Sciatic nerve (tissue), 2 donors: Measurements from ENCODE around the gene KLHL24. TPM values are rescaled to one million over a fixed set of nuclear protein-coding genes. Genes with fewer than 3 reads are reported as not detected.
"Not testable (repeated sequence)": the region's sequence is repeated elsewhere in the genome, so short reads cannot be mapped to it uniquely, and the experiment has no call there.

ENCODE experiments used
- ATAC-seq: fragments of 200-7000 bp; cut with Tn5 transposase; one replicate; pipeline ENCODE4 v1.9.1; 2020; ENCODE audit warnings: mild to moderate bottlenecking, moderate library complexity
- DNase-seq: peaks from one replicate; pipeline ENCODE4 v3.0.0-alpha.2; 2020; ENCODE audit warnings: low spot score
- intact Hi-C: fragments of 100-400 bp; cut with DNase I; formaldehyde crosslinking; loops from one replicate; pipeline ENCODE4 v1.14.2; 2022
- total RNA-seq: library from RNA; stranded (reverse); fragmentation: NEBNext Ultra II Directional; extraction: Animal tissue kit (Norgen Biotek cat#: 25700); gene quantifications from one replicate; pipeline ENCODE4 v1.2.1, GENCODE V29; 2021
- donor health status: DM: no; HTN: no; CAD: no.
- donor health status: DM: no; HTN: no; CAD: no.

Gene KLHL24
- total RNA-seq, 1 donor from 2014 or later = 70.9 TPM

- ATAC-seq, intact Hi-C loops, DNase-seq: not testable (repeated sequence)
These were observed 2.7 kb upstream of the KLHL24 start for GRCh38 chr3:183632725-183633124.

- ATAC-seq = no peak
- no peak for DNase-seq
- intact Hi-C loops = no loop called here
These were observed 716 bp upstream of the KLHL24 start for GRCh38 chr3:183634707-183635106.

GRCh38 chr3:183635107-183635430 lies 354 bp upstream of the KLHL24 start:
- intact Hi-C loops = no loop called here

GRCh38 chr3:183636221-183637105 lies 1.0 kb downstream of the KLHL24 start:
- DNase-seq (peak; percentile 94), ATAC-seq (peak; percentile 89)
- intact Hi-C loops = no loop called here

More at GRCh38 chr3:183635107-183635430, 354 bp upstream of the KLHL24 start:
- DNase-seq (no peak), ATAC-seq (peak; percentile 5)

- no peak for DNase-seq
- ATAC-seq = no peak
- intact Hi-C loops = no loop called here
These were observed 1.7 kb downstream of the KLHL24 start for GRCh38 chr3:183637106-183637486.

GRCh38 chr3:183637633-183638032 lies 2.2 kb downstream of the KLHL24 start:
- DNase-seq, ATAC-seq, intact Hi-C loops: not testable (repeated sequence)

GRCh38 chr3:183638101-183638852 lies 2.9 kb downstream of the KLHL24 start:
- DNase-seq = no peak
- no peak for ATAC-seq
- intact Hi-C loops = no loop called here

- DNase-seq, ATAC-seq, intact Hi-C loops: not testable (repeated sequence)
These were observed 5.2 kb downstream of the KLHL24 start for GRCh38 chr3:183640635-183641034.

GRCh38 chr3:183641882-183642281 lies 6.5 kb downstream of the KLHL24 start:
- ATAC-seq (no peak), DNase-seq (no peak)
- intact Hi-C loops = no loop called here

- DNase-seq = no peak
- intact Hi-C loops = no loop called here
These were observed 8.8 kb downstream of the KLHL24 start for GRCh38 chr3:183644244-183644643.

GRCh38 chr3:183645254-183645653 lies 9.8 kb downstream of the KLHL24 start:
- DNase-seq (no peak), ATAC-seq (no peak)
- intact Hi-C loops = no loop called here

More at GRCh38 chr3:183644244-183644643, 8.8 kb downstream of the KLHL24 start:
- no peak for ATAC-seq

GRCh38 chr3:183650554-183650953 lies 15.1 kb downstream of the KLHL24 start:
- DNase-seq = no peak
- intact Hi-C loops = no loop called here
- no peak for ATAC-seq

GRCh38 chr3:183653209-183654064 lies 18.0 kb downstream of the KLHL24 start:
- no peak for DNase-seq
- ATAC-seq = no peak
- intact Hi-C loops = no loop called here

- no peak for ATAC-seq
- no peak for DNase-seq
- intact Hi-C loops = no loop called here
These were observed 19.3 kb downstream of the KLHL24 start for GRCh38 chr3:183654727-183655126.

- intact Hi-C loops = no loop called here
- ATAC-seq = no peak
These were observed 26.7 kb downstream of the KLHL24 start for GRCh38 chr3:183662099-183662498.

GRCh38 chr3:183664913-183665381 lies 29.5 kb downstream of the KLHL24 start:
- no peak for DNase-seq
- intact Hi-C loops = no loop called here
- ATAC-seq = peak; percentile 70

More at GRCh38 chr3:183662099-183662498, 26.7 kb downstream of the KLHL24 start:
- no peak for DNase-seq

- DNase-seq (no peak), ATAC-seq (no peak)
- intact Hi-C loops = no loop called here
These were observed 44.6 kb downstream of the KLHL24 start for GRCh38 chr3:183680061-183680460.

GRCh38 chr3:183687705-183688104 lies 52.3 kb downstream of the KLHL24 start:
- intact Hi-C loops = no loop called here
- ATAC-seq (no peak), DNase-seq (no peak)

- ATAC-seq (no peak), DNase-seq (no peak)
- intact Hi-C loops = no loop called here
These were observed 53.5 kb downstream of the KLHL24 start for GRCh38 chr3:183688874-183689273.
